AG20443 (cell line): Measurements from ENCODE around the gene ITPR1.

Experiments used
- DNase-seq: peaks from one replicate; pipeline ENCODE4 v3.0.0; 2012; ENCODE audit warnings: low spot score, mixed read lengths

ITPR1 gene

DNA sequence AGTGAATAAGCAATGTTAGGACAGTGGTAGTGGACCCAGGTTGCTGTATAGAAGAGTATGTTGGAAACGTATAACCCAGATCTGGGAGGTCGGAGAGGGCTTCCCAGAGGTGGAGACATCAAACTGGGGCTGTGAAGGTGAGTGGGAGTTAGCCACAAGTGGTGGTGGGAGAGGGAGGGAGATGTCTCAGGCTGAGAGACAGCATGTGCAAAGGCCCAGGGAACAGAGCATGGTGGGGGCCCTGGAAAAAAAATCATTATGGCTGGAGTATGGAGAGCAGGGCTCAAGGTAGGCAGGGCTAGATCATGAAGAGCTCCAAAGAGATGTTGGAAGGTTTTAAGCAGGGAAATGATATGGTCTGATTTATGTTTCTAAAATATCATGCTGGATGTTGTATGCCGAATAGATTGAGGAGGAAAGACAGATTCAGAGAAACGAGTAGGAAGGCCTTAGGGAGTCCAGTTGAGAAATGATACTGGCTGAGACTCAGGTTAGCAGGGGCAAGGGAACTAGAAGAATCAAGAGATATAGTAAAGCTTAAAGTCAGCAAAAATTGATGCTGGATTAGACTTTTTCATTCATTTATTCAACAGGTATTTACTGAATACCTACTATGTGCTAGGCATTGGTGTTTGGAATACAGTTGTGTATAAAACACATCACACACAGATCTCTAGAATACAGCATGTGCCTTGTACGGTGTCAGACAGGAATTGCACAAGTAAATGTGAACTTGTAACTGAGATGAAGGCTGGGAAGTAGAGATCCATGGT, 17.0 kb downstream of the ITPR1 start:
- no peak for DNase-seq

- DNase-seq, result no peak
Observed at GRCh38 chr3:4511491-4512262, 18.5 kb downstream of the ITPR1 start.

DNA sequence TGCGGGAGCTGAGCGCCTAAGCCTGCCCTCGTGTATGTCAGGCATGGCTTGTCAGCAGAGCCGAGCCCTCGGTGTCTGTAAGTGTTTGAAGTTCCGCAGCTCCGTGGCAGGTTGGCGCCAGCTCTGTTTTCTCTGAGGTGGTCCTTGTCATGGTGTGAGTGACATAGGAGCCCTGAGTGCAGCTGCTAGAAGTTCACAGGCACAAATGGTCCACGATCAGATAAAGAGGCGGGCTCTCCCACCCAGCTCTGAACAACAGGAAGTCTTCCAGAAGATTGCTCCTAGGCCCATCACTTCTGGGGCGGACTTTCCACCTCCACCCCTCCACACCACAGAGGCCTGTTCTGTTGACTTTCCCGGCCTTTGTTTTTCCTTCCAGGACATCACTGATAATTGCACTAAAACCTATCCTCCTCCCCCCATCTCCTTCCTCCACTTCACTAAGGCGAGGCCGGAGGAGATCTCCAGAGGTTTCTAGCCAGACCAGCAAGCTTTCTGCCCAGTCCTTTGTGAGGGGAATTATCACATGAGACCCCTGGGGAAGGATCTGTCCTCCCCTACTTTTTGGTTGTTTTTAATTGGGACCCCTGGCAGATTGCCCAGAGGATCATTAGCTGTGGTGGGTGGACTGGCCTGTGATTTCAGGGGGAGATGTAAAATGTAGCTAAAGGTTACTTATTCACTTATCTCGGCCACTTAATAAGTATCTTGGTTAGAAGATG, 19.9 kb downstream of the ITPR1 start:
- DNase-seq, result no peak

GRCh38 chr3:4514321-4514720, 21.2 kb downstream of the ITPR1 start:
- no peak for DNase-seq

DNA sequence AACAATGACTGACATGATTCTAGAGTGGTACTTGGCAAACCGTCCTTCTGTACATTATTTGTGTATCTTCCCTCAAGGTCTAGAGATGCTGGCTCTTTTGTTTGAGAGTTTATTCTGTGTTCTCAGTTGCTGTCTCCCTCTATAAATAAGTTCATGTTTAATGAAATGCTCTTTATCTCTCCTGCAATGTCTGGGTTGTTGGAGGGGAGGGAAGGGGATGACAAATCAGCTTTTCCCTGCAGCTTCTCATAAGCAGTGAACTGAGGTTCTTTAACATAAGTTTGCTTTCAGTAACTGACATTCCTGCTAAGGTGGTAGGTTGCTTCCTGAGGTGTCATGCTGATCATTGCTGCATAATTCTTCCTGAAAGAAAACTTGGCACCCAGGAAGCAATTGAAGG, 21.8 kb downstream of the ITPR1 start:
- DNase-seq, result no peak

- DNase-seq, result no peak
Observed at GRCh38 chr3:4515916-4516579, 22.9 kb downstream of the ITPR1 start.

- no peak for DNase-seq
Observed at GRCh38 chr3:4517093-4517492, 23.9 kb downstream of the ITPR1 start.

DNA sequence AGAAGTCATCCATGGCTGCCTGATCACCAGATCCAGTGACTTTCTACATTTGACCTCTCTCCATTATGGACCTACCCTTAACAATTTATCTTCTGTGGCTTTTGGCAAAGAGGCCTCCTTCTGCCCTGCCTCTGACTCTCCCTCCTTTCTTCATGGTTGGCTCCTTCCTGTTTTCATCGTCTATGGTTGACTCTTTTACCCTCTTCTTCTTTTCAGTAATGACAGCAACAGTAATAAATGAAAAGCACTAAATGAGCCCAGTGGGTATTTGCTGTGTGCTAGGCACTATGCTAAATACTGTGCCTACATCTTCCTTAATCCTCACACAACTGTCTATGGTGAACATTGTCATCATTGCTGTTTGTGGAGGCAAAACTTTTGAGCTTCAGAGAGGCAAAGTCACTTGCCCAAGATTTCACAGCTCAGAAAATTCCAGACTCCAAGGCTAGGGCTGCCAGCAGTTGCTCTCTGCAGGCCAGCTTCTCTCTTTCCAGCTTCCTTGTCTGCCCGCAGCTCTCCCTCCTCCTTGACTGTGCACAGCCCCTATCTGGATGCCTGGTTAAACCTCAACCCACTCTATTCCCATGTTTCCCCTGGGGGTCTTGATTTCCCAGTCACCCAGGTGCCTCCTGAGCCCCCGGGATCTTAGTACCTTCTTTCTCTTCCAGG, 24.6 kb downstream of the ITPR1 start:
- no peak for DNase-seq

GRCh38 chr3:4520033-4520816, 27.1 kb downstream of the ITPR1 start:
- no peak for DNase-seq

DNA sequence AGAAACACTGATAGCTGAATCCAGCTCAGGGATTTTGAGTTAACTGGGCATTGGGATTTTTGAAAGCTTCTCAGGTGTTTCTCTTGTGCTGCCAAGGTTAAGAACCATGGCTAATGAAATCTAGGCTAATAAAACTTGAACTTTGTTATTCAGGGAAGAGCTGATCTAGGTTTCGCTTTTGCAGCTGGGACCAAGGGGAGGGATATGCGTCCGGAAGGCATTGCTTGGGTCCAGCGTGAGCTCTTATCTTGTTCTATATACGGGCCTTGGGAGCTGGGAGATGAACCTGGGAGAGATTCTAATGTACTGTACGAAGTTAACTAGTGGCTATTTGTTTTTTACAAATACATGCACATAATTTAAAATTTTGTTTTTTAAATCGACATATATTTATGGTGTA, 29.8 kb downstream of the ITPR1 start:
- no peak for DNase-seq

DNA sequence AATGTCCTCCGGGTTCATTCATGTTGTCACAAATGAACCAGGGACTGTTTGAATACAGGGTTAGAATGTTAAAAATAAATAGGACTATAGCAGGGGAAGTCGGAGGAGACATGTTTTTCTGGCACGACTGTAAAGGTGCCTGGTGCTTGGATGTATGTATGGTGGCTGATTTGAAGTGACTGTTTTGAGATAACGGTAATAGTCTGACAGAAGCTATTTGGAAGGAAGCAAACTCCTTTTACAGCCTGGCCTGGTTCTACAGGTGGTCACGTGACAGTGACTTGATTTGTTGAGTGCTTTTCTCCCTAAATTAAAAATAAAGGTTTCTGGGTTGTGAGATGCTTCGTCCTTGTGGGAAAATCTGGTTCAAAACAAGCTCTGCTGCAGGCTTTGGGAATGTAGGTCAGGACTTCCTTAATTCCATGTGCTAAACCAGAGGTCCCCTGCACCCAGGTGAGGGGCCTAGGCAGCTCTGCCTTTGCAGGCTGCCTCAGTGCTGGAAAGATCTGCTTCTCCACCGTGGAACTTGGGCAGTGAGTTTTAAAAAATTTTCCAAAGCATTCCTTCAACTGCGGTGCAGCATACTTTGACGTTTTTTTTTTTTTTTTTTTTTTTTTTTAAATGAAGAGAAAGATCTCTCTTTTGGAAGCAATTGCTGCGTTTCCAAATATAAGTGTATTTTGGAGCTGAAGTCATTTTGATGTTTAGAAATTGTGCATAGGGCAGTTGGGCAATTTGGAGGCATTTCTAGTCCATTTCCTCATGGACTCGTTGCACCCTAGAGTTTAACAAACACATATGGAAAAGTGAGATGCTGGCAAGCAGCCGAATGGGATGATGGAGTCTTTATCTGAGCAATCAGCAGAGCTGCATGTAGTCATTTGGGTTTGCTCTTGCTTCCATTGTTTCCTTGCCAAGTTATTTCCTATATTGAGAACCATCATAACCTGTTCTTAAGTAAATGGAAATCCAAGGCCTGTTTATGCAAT, 30.9 kb downstream of the ITPR1 start:
- no peak for DNase-seq

DNA sequence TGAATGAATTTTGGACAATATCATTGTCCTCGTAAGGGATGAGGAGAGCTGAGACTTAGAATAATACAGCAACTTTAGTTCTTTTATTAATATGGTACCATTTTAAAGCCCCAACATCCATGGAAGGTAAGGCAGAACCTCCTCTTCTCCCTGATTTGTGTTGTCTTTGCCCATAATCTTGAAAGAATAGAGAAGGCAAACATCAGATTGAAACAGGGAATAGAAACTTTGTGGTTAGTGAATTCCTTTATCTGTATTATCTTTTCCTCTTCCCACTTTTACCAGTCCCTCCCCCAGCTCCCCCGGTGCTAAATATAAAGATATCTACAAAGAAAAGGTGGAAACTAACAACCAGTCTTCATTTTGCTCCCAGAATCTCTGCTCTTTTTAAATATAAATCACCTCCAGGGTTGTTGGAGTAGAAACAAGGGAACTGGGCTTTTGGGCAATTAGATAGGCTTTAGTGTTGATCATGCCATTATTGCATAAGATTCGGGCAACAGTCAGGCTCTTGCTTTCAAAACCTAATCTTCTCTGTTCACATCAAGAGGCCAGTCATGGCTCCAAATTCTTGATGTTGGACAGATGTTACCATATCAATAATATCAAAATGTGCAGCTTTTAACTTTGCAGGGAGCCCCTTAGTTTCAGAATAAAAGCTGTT, 32.5 kb downstream of the ITPR1 start:
- no peak for DNase-seq

- DNase-seq, result no peak
Observed at GRCh38 chr3:4528320-4528719, 35.2 kb downstream of the ITPR1 start.

- no peak for DNase-seq
Observed at GRCh38 chr3:4528819-4529600, 35.9 kb downstream of the ITPR1 start.

DNA sequence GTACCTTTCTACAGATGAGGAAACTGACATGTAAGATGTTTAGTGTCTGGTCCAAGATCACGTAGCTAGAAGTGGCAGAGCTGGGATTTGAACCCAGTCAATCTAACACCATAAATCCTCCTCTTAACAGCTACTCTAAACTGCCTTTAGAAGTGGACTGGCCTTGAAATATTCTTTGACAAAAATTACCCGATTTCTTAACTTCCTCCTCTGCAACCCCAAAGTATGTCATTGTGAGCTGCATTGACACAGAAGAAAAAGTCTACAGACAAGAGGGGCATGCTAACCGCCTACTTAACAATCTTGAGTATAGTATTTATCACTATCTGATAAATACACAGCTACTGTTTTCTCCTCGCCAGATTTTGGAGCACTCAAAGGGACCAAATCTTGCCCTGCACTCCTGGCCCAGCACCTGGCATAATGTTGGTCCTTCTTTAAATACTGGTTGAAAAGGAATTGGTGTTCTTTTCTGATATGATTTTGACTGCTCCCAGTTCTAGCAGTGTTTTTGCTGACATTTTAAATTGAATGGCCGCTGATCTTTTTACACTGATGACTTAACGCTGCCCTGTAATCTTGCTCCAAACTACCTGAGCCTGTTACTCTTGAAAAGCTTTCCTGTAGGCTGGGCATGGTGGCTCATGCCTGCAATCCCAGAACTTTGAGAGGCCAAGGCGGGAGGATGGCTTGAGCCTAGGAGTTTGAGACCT, 36.9 kb downstream of the ITPR1 start:
- DNase-seq, result no peak

DNA sequence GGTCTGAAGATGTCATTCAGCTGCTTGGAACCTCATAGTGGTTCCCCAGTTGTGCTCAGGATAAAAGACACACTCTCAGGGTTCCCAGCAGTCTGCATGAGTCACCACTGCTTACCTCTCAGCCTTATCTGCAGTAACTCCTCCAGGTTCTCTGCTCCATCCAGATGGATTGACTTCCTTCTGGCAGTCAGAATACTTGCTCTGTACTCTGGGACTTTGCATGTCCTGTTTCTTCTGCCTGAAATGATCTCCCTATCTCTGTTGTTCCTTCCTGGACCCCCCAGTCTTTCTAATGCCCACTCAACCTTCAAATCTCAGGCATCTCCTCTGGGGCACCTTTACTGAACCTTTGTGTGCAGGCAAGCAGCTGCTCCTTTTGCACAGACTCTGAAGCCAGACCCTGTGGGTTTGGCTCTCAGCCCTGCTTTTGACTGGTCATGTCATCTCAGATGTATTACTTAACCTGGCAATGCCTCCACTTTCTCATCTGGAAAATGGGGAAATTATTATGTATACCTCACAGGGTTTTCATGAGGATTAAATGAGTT, 38.4 kb downstream of the ITPR1 start:
- no peak for DNase-seq

DNA sequence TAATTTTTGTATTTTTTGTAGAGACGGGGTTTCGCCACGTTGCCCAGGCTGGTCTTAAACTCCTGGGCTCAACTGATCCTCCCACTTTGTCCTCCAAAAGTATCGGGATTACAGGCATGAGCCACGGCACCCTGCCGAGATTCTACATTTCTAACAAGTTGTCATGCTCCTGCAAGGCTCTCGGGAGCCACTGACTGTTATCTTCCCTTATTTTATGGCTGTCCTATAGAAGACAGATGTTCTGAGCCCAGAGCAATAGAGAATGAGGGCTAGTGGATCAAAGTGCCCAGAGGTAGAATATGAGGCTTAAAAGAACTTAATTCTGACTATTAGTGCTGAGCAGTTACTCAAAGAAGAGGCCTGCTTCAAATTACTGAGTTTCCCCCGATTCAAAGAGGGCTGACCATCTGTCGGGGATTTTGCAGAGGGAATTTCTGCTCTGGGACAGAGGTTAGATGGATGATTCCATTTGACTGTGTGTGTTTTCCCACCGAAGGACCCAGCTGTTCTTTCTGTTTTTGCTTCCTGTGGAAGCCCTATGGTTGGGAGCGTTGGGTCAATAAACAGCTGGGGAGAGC, 39.5 kb downstream of the ITPR1 start:
- DNase-seq, result no peak
